Natural killer cell (primary cell): ENCODE measurements around the gene CHRNB4. TPM values are rescaled to one million over a fixed set of nuclear protein-coding genes. Genes with fewer than 3 reads are reported as not detected.

Experiments
- ATAC-seq, 3 donors: fragments of 150-1000 bp in 2 of 3; fragments of 200-7000 bp in 1 of 3; cut with Tn5 transposase; 1 replicate in 1 of 3; 2 replicates in 2 of 3; pipeline ENCODE4 v1.10.0; 2021; ENCODE audit warnings: mild to moderate bottlenecking in 2 of 3, moderate library complexity in 2 of 3
- DNase-seq, 2 donors: peaks; one replicate each; pipeline versions ENCODE4 v3.0.0 to v3.0.0-alpha.2; 2013 to 2021; ENCODE audit warnings: mixed read lengths in 1 of 2
- H3K27ac ChIP-seq: one replicate; pipeline ENCODE4 v1.5.1; 2013; ENCODE audit warnings: mild to moderate bottlenecking, low read length
- H3K27me3 ChIP-seq: one replicate; pipeline ENCODE4 v1.6.1; 2013; ENCODE audit warnings: low read length; ENCODE audit not compliant: control insufficient read depth, insufficient read depth
- H3K36me3 ChIP-seq: one replicate; pipeline ENCODE4 v1.6.1; 2013; ENCODE audit warnings: low read length; ENCODE audit not compliant: control insufficient read depth, insufficient read depth
- H3K4me1 ChIP-seq: one replicate; pipeline ENCODE4 v1.6.1; 2013; ENCODE audit warnings: low read length; ENCODE audit not compliant: control insufficient read depth, insufficient read depth
- H3K4me3 ChIP-seq: one replicate; pipeline ENCODE4 v1.5.1; 2013; ENCODE audit warnings: low read length
- H3K9me3 ChIP-seq: one replicate; pipeline ENCODE4 v1.6.1; 2013; ENCODE audit warnings: low read length; ENCODE audit not compliant: control insufficient read depth, insufficient read depth
- H3K27ac Mint-ChIP-seq, 2 donors: one replicate each; pipeline ENCODE4 v1.8.0; 2022; ENCODE audit warnings: mild to moderate bottlenecking in 2 of 2, mixed read lengths in 2 of 2, moderate library complexity in 1 of 2
- H3K27me3 Mint-ChIP-seq, 2 donors: one replicate each; pipeline ENCODE4 v1.8.0; 2022; ENCODE audit warnings: low read depth in 2 of 2, mixed read lengths in 2 of 2
- H3K36me3 Mint-ChIP-seq: one replicate; pipeline ENCODE4 v1.8.0; 2022; ENCODE audit warnings: mixed read lengths
- H3K4me1 Mint-ChIP-seq, 2 donors: one replicate each; pipeline ENCODE4 v1.8.0; 2022; ENCODE audit warnings: mixed read lengths in 2 of 2
- H3K4me3 Mint-ChIP-seq: one replicate; pipeline ENCODE4 v1.8.0; 2022; ENCODE audit warnings: mild to moderate bottlenecking, moderate library complexity, mixed read lengths
- H3K9me3 Mint-ChIP-seq, 2 donors: one replicate each; pipeline ENCODE4 v1.8.0; 2022; ENCODE audit warnings: mixed read lengths in 2 of 2
- CTCF ChIP-seq: fragments of 200-600 bp; IDR thresholded peaks from one replicate; pipeline ENCODE4 v1.8.0; 2022; ENCODE audit warnings: antibody characterized with exemption
- WGBS: methylation state at CpG from one replicate; pipeline ENCODE4 v1.1.7; 2013; ENCODE audit warnings: missing lambda C conversion rate; ENCODE audit not compliant: insufficient coverage; 5-methylcytosine and 5-hydroxymethylcytosine counted together
- intact Hi-C: fragments of 100-400 bp; cut with micrococcal nuclease; formaldehyde crosslinking; loops from one replicate; pipeline ENCODE4 v1.14.2; 2022
- total RNA-seq, 4 donors: library from RNA; stranded (reverse); fragments of 120-200 nt in 1 of 4; gene quantifications; one replicate each; pipeline versions ENCODE4 v1.2.3 to v1.2.4, GENCODE V29; 2013 to 2022

CHRNB4 gene
- total RNA-seq, 3 donors from 2014 or later (not counting 1 experiment from before 2014, with no cell fraction given): not detected

- no peak overlapping the region for H3K4me3 ChIP-seq
- Mint-ChIP-seq H3K9me3 (no peaks in the 10 kb centered on the region), H3K4me1 (no peaks in the 10 kb centered on the region), H3K4me3 (no peak overlapping the region), H3K27ac (no peak overlapping the region), H3K27me3 (peaks cover 8 to 25% of the 10 kb centered on the region in 2 donors), H3K36me3 (no peaks in the 10 kb centered on the region)
- H3K27me3 ChIP-seq: no peaks in the 10 kb centered on the region
- WGBS: 76% methylated on average over 6 of the region's 6 CpGs
- H3K9me3 ChIP-seq: no peaks in the 10 kb centered on the region
- no peak for DNase-seq
- no peak overlapping the region for H3K27ac ChIP-seq
- no peak for ATAC-seq
- intact Hi-C loops: no loop called here
- H3K36me3 ChIP-seq: no peaks in the 10 kb centered on the region
- H3K4me1 ChIP-seq: no peaks in the 10 kb centered on the region
- TF ChIP-seq CTCF: no peak
Observed at GRCh38 chr15:78628227-78628626, 12.8 kb downstream of the CHRNB4 start.

- H3K27me3 Mint-ChIP-seq: peaks cover 13 to 27% of the 10 kb centered on the region in 2 donors
- no peak for ATAC-seq
- no peaks in the 10 kb centered on the region for H3K9me3 ChIP-seq
- no peaks in the 10 kb centered on the region for H3K36me3 ChIP-seq
- whole genome bisulfite sequencing: 96% methylated on average over 8 of the region's 8 CpGs
- no peaks in the 10 kb centered on the region for H3K9me3 Mint-ChIP-seq
- H3K4me1 ChIP-seq: no peaks in the 10 kb centered on the region
- no peak overlapping the region for H3K27ac Mint-ChIP-seq
- H3K27ac ChIP-seq: no peak overlapping the region
- no peak overlapping the region for H3K4me3 ChIP-seq
- intact Hi-C loops: no loop called here
- no peaks in the 10 kb centered on the region for H3K27me3 ChIP-seq
- H3K4me1 Mint-ChIP-seq: no peaks in the 10 kb centered on the region
- no peak overlapping the region for H3K4me3 Mint-ChIP-seq
- H3K36me3 Mint-ChIP-seq: no peaks in the 10 kb centered on the region
- no peak for TF ChIP-seq CTCF
- no peak for DNase-seq
Observed at GRCh38 chr15:78627348-78627747, 13.7 kb downstream of the CHRNB4 start.

GRCh38 chr15:78626381-78626995, 14.5 kb downstream of the CHRNB4 start:
- Mint-ChIP-seq H3K9me3 (no peaks in the 10 kb centered on the region), H3K27me3 (peaks cover 21 to 29% of the 10 kb centered on the region in 2 donors), H3K36me3 (no peaks in the 10 kb centered on the region), H3K4me3 (no peak overlapping the region), H3K4me1 (no peaks in the 10 kb centered on the region), H3K27ac (no peak overlapping the region)
- intact Hi-C loops: no loop called here
- DNase-seq: no peak
- Histone ChIP-seq H3K9me3 (no peaks in the 10 kb centered on the region), H3K36me3 (no peaks in the 10 kb centered on the region), H3K4me1 (no peaks in the 10 kb centered on the region), H3K4me3 (no peak overlapping the region), H3K27ac (no peak overlapping the region), H3K27me3 (peaks cover 3% of the 10 kb centered on the region)
- ATAC-seq: no peak
- TF ChIP-seq CTCF: no peak
- WGBS: 83% methylated on average over 4 of the region's 6 CpGs
